Spleen (tissue), 11 donors: ENCODE measurements around the gene NR1H3. TPM values are rescaled to one million over a fixed set of nuclear protein-coding genes. Genes with fewer than 3 reads are reported as not detected.

ENCODE experiments used
- DNase-seq: peaks from one replicate; pipeline ENCODE4 v3.0.0-alpha.2; 2020
- H3K27ac ChIP-seq, 8 donors: fragments of 200-600 bp; sonication (generic) in 7 of 8; 1 replicate in 4 of 8; 2 replicates in 4 of 8; pipeline versions ENCODE4 v1.5.0 to v1.8.0; 2016 to 2021; ENCODE audit warnings: inconsistent platforms in 4 of 8, mild to moderate bottlenecking in 4 of 8, moderate library complexity in 1 of 8
- H3K27me3 ChIP-seq, 7 donors: fragments of 200-600 bp; sonication (generic) in 6 of 7; replicated peaks in 1 of 7; 1 replicate in 4 of 7; 2 replicates in 3 of 7; pipeline versions ENCODE4 v1.5.0 to v1.8.0; 2016 to 2021; ENCODE audit warnings: inconsistent platforms in 3 of 7, mild to moderate bottlenecking in 1 of 7
- H3K36me3 ChIP-seq, 6 donors: fragments of 200-600 bp; sonication (generic) in 5 of 6; 1 replicate in 4 of 6; 2 replicates in 2 of 6; pipeline versions ENCODE4 v1.5.0 to v1.8.0; 2016 to 2021; ENCODE audit warnings: inconsistent platforms in 2 of 6
- H3K4me1 ChIP-seq, 6 donors: fragments of 200-600 bp; sonication (generic) in 5 of 6; 1 replicate in 3 of 6; 2 replicates in 3 of 6; pipeline versions ENCODE4 v1.5.0 to v1.8.0; 2016 to 2021; ENCODE audit warnings: inconsistent platforms in 3 of 6
- H3K4me3 ChIP-seq, 8 donors: fragments of 200-600 bp; sonication (generic) in 7 of 8; 1 replicate in 4 of 8; 2 replicates in 4 of 8; pipeline versions ENCODE4 v1.5.0 to v1.8.0; 2016 to 2021; ENCODE audit warnings: inconsistent platforms in 4 of 8, mild to moderate bottlenecking in 4 of 8, moderate library complexity in 2 of 8
- H3K9me3 ChIP-seq, 8 donors: fragments of 200-600 bp; sonication (generic) in 7 of 8; 1 replicate in 4 of 8; 2 replicates in 4 of 8; pipeline versions ENCODE4 v1.5.0 to v1.8.0; 2016 to 2021; ENCODE audit warnings: inconsistent platforms in 4 of 8
- CTCF ChIP-seq, 11 experiments: fragments of 200-600 bp in 7 of 11; fragments of 450-650 bp in 4 of 11; sonication (generic) in 4 of 11; IDR thresholded peaks in 8 of 11; conservative IDR thresholded peaks in 3 of 11; 1 replicate in 7 of 11; 2 replicates in 4 of 11; pipeline versions ENCODE4 v1.4.0 to v1.8.0; 2016 to 2021; ENCODE audit warnings: antibody characterized with exemption in 11 of 11, inconsistent platforms in 4 of 11, mild to moderate bottlenecking in 1 of 11
- POLR2A ChIP-seq, 3 donors: fragments of 450-650 bp; IDR thresholded peaks; one replicate each; pipeline ENCODE4 v1.5.1; 2017; ENCODE audit warnings: antibody characterized with exemption in 3 of 3, mild to moderate bottlenecking in 1 of 3
- POLR2AphosphoS5 ChIP-seq, 3 donors: sonication (generic); formaldehyde crosslinking; IDR thresholded peaks; one replicate each; pipeline ENCODE4 v1.5.1; 2017; ENCODE audit warnings: antibody characterized with exemption in 3 of 3
- WGBS, 5 donors: extraction: QIAGEN DNeasy Blood & Tissue Kit in 3 of 5; methylation state at CpG; one replicate each; pipeline versions ENCODE4 v1.1.5 to v1.1.7; 2013 to 2018; 5-methylcytosine and 5-hydroxymethylcytosine counted together
- intact Hi-C: fragments of 100-400 bp; cut with DNase I; formaldehyde crosslinking; loops from one replicate; pipeline ENCODE4 v1.15.0; 2023; ENCODE audit warnings: low total_unique reads
- polyA plus RNA-seq, 3 donors: library from polyadenylated mRNA; stranded (reverse); fragments of 200-250 nt; gene quantifications; one replicate each; pipeline ENCODE4 v1.2.1, GENCODE V29; 2013
- total RNA-seq, 7 donors: library from RNA; depleted of rRNA in 3 of 7; stranded (reverse); fragments of >200 nt in 3 of 7; fragmentation: NEBNext Ultra II Directional in 4 of 7; extraction: Animal tissue kit (Norgen Biotek cat#: 25700) in 4 of 7; gene quantifications; one replicate each; pipeline versions ENCODE4 v1.1.0 to v1.2.1, GENCODE V29; 2016 to 2021
- donor health status: healthy with polysubstance abuse.
- donor health status: DM: no; HTN: no; CAD: no; lungs with moderate emphysema.
- donor health status: DM: no; HTN: no; CAD: no.
- donor health status: Bipolar disorder and iron deficiency.
- donor health status: healthy.
- donor health status: DM: no; HTN: no; CAD: no.
- donor health status: DM: yes; HTN: yes; CAD: no.

NR1H3 gene
- total and polyA plus RNA-seq, 10 donors, result 59.1 to 227 (median 123) TPM

GRCh38 chr11:47244448-47245350 lies 13.1 kb upstream of the NR1H3 start:
- intact Hi-C loops, result no loop called here
- WGBS, 5 donors, result 78 to 91% (median 89%) methylated on average over 21 to 23 of the region's 23 CpGs
- H3K27me3 ChIP-seq, result no peaks in the 10 kb centered on the region
- no peaks in the 10 kb centered on the region for H3K9me3 ChIP-seq
- no peak for DNase-seq
- peaks cover 16 to 40% (median 26%) of the 10 kb centered on the region in 6 donors for H3K4me1 ChIP-seq
- TF ChIP-seq POLR2A (IDR thresholded peaks at IDR 0.05), result no peak
- TF ChIP-seq POLR2AphosphoS5 (IDR thresholded peaks at IDR 0.05), result peak; percentile 43 to 70 (median 54)
- TF ChIP-seq CTCF (IDR thresholded peaks at IDR 0.05 in 8 of 11, conservative IDR thresholded peaks at IDR 0.05 in 3 of 11), result no peak
- no peak overlapping the region for H3K4me3 ChIP-seq
- H3K36me3 ChIP-seq, result peaks cover 0 to 79% (median 58%) of the 10 kb centered on the region in 6 donors
- H3K27ac ChIP-seq, result peak overlapping the region in 6 of 8 donors; percentile 27 to 71 (median 46)

- Histone ChIP-seq H3K9me3 (no peaks in the 10 kb centered on the region), H3K27me3 (no peaks in the 10 kb centered on the region), H3K27ac (peak overlapping the region in 5 of 8 donors; percentile 7 to 71 (median 50)), H3K4me1 (peaks cover 17 to 45% (median 30%) of the 10 kb centered on the region in 6 donors), H3K36me3 (peaks cover 0 to 68% (median 47%) of the 10 kb centered on the region in 6 donors), H3K4me3 (no peak overlapping the region)
- TF ChIP-seq POLR2AphosphoS5 (IDR thresholded peaks at IDR 0.05), result no peak
- TF ChIP-seq CTCF (IDR thresholded peaks at IDR 0.05 in 8 of 11, conservative IDR thresholded peaks at IDR 0.05 in 3 of 11), result no peak
- no peak for TF ChIP-seq POLR2A (IDR thresholded peaks at IDR 0.05)
- intact Hi-C loops, result no loop called here
- DNase-seq, result no peak
- 85 to 94% (median 88%) methylated on average over 9 to 11 of the region's 11 CpGs for WGBS, 5 donors
These were observed 12.0 kb upstream of the NR1H3 start for GRCh38 chr11:47245611-47246357.

GRCh38 chr11:47247502-47247901 lies 10.3 kb upstream of the NR1H3 start:
- WGBS, 5 donors, result 91 to 99% (median 96%) methylated on average over 5 of the region's 5 CpGs
- intact Hi-C loops, result no loop called here

More at GRCh38 chr11:47247502-47247901, 10.3 kb upstream of the NR1H3 start:
- peaks cover 17 to 45% (median 30%) of the 10 kb centered on the region in 6 donors for H3K4me1 ChIP-seq
- no peaks in the 10 kb centered on the region for H3K9me3 ChIP-seq
- no peaks in the 10 kb centered on the region for H3K27me3 ChIP-seq
- peak overlapping the region in 3 of 8 donors; percentile 90 to 95 (median 94) for H3K27ac ChIP-seq
- no peak for DNase-seq
- no peak for TF ChIP-seq POLR2AphosphoS5 (IDR thresholded peaks at IDR 0.05)
- no peak for TF ChIP-seq CTCF (IDR thresholded peaks at IDR 0.05 in 8 of 11, conservative IDR thresholded peaks at IDR 0.05 in 3 of 11)
- TF ChIP-seq POLR2A (IDR thresholded peaks at IDR 0.05), result no peak
- H3K4me3 ChIP-seq, result peak overlapping the region in 5 of 8 donors; percentile 68 to 94 (median 89)
- H3K36me3 ChIP-seq, result peaks cover 0 to 51% (median 30%) of the 10 kb centered on the region in 6 donors
